T-cell (primary cell): ENCODE results near the gene CCDC27. TPM values are rescaled to one million over a fixed set of nuclear protein-coding genes. Genes with fewer than 3 reads are reported as not detected.

Source experiments
- ATAC-seq, 4 experiments: fragments of 200-7000 bp in 3 of 4; fragments of 150-1000 bp in 1 of 4; cut with Tn5 transposase; replicated peaks in 1 of 4; 1 replicate in 3 of 4; 2 replicates in 1 of 4; pipeline ENCODE4 v1.10.0; 2021; ENCODE audit warnings: moderate library complexity in 3 of 4, mild to moderate bottlenecking in 2 of 4, moderate number of reproducible peaks in 1 of 4
- CTCF ChIA-PET, 2 donors: fragments of 300-600 bp; sonication (Branson Sonifier 250); formaldehyde crosslinking; loops; one replicate each; lab custom pipeline; 2022; ENCODE audit warnings: antibody characterized with exemption in 2 of 2; lab: Charles Lee
- POLR2A ChIA-PET, 2 donors: fragments of 300-600 bp; sonication (Branson Sonifier 250); formaldehyde crosslinking; loops; one replicate each; lab custom pipeline; 2022; ENCODE audit warnings: antibody characterized with exemption in 2 of 2; lab: Charles Lee
- DNase-seq, 35 experiments: peaks; one replicate each; pipeline versions ENCODE4 v3.0.0 to v3.0.0-alpha.2; 2013 to 2023
- H3K27ac ChIP-seq: one replicate; pipeline ENCODE4 v1.5.1; 2013; ENCODE audit warnings: low read length
- H3K27me3 ChIP-seq, 2 experiments: replicated peaks in 1 of 2; 1 replicate in 1 of 2; 2 replicates in 1 of 2; pipeline versions ENCODE4 v1.6.1 to v1.7.0; 2013; ENCODE audit warnings: low read length in 1 of 2, mixed read lengths in 1 of 2; ENCODE audit not compliant: control insufficient read depth in 2 of 2, insufficient read depth in 2 of 2; ENCODE audit errors: extremely low read depth in 1 of 2
- H3K36me3 ChIP-seq, 2 donors: 1 replicate in 1 of 2; 2 replicates in 1 of 2; pipeline versions ENCODE4 v1.6.1 to v1.7.0; 2013; ENCODE audit warnings: low read length in 1 of 2; ENCODE audit not compliant: control insufficient read depth in 2 of 2, insufficient read depth in 1 of 2; ENCODE audit errors: extremely low read depth in 1 of 2
- H3K4me1 ChIP-seq, 2 experiments: 1 replicate in 1 of 2; 2 replicates in 1 of 2; pipeline versions ENCODE4 v1.6.1 to v1.7.0; 2013; ENCODE audit warnings: low read length in 2 of 2, mixed read lengths in 1 of 2; ENCODE audit not compliant: insufficient read depth in 2 of 2, control insufficient read depth in 1 of 2; ENCODE audit errors: extremely low read depth in 1 of 2
- H3K4me3 ChIP-seq, 2 donors: 1 replicate in 1 of 2; 2 replicates in 1 of 2; pipeline versions ENCODE4 v1.5.1 to v1.7.0; 2013; ENCODE audit warnings: mild to moderate bottlenecking in 2 of 2, low read length in 1 of 2, moderate library complexity in 1 of 2; ENCODE audit not compliant: control insufficient read depth in 1 of 2; ENCODE audit errors: extremely low read depth in 1 of 2
- H3K9me3 ChIP-seq: 2 replicates; pipeline ENCODE4 v1.7.0; 2013
- H3K27ac Mint-ChIP-seq, 2 donors: one replicate each; pipeline ENCODE4 v1.8.0; 2020 to 2021; ENCODE audit warnings: mild to moderate bottlenecking in 2 of 2, mixed read lengths in 2 of 2
- H3K27me3 Mint-ChIP-seq, 2 donors: one replicate each; pipeline ENCODE4 v1.8.0; 2021 to 2022; ENCODE audit warnings: mixed read lengths in 2 of 2
- H3K36me3 Mint-ChIP-seq: one replicate; pipeline ENCODE4 v1.8.0; 2021; ENCODE audit warnings: mixed read lengths
- H3K4me1 Mint-ChIP-seq, 3 donors: one replicate each; pipeline ENCODE4 v1.8.0; 2020 to 2022; ENCODE audit warnings: mixed read lengths in 3 of 3, mild to moderate bottlenecking in 1 of 3
- H3K4me3 Mint-ChIP-seq, 3 donors: one replicate each; pipeline ENCODE4 v1.8.0; 2020 to 2022; ENCODE audit warnings: mild to moderate bottlenecking in 3 of 3, mixed read lengths in 3 of 3, moderate library complexity in 3 of 3
- H3K9me3 Mint-ChIP-seq, 3 donors: one replicate each; pipeline ENCODE4 v1.8.0; 2020 to 2022; ENCODE audit warnings: mixed read lengths in 3 of 3
- WGBS: methylation state at CpG from one replicate; pipeline ENCODE4 v1.1.5; 2013; ENCODE audit warnings: missing lambda C conversion rate; ENCODE audit not compliant: insufficient coverage; 5-methylcytosine and 5-hydroxymethylcytosine counted together
- total RNA-seq, 35 experiments: library from RNA in 6 of 35; stranded (reverse) in 6 of 35; fragments of 120-200 nt in 1 of 35; gene quantifications; one replicate each; pipeline versions ENCODE4 v1.2.1 to v1.2.4 and lab custom pipeline; 2013 to 2026

Gene CCDC27
- total RNA-seq, 5 donors from 2014 or later (not counting 1 experiment from before 2014, with no cell fraction given), result not detected

GRCh38 chr1:3814065-3814464 lies 61.8 kb downstream of the CCDC27 start:
- Histone ChIP-seq H3K36me3 (peaks cover 12 to 19% of the 10 kb centered on the region in 2 donors), H3K27me3 (peaks cover 0 to 6% of the 10 kb centered on the region in 2 experiments), H3K27ac (no peak overlapping the region), H3K4me3 (no peak overlapping the region), H3K9me3 (no peaks in the 10 kb centered on the region), H3K4me1 (peaks cover 0 to 3% of the 10 kb centered on the region in 2 experiments)
- DNase-seq (no peak), ATAC-seq (no peak)
- Mint-ChIP-seq H3K4me1 (peaks cover 0 to 2% (median 0%) of the 10 kb centered on the region in 3 donors), H3K27ac (no peak overlapping the region), H3K4me3 (no peak overlapping the region), H3K27me3 (peaks cover 0 to 2% of the 10 kb centered on the region in 2 donors), H3K36me3 (peaks cover 23% of the 10 kb centered on the region), H3K9me3 (no peaks in the 10 kb centered on the region)
- 100% methylated on average over 1 of the region's 2 CpGs for WGBS
- ChIA-PET POLR2A (no interaction called here), CTCF (no interaction called here)

GRCh38 chr1:3814771-3815561 lies 62.7 kb downstream of the CCDC27 start:
- H3K9me3 Mint-ChIP-seq, result no peaks in the 10 kb centered on the region
- H3K27me3 Mint-ChIP-seq, result peaks cover 0 to 2% of the 10 kb centered on the region in 2 donors
- no peak overlapping the region for H3K4me3 ChIP-seq
- peaks cover 12 to 26% of the 10 kb centered on the region in 2 donors for H3K36me3 ChIP-seq
- H3K4me1 ChIP-seq, result peaks cover 0 to 3% of the 10 kb centered on the region in 2 experiments
- WGBS, result 96% methylated on average over 33 of the region's 42 CpGs
- H3K9me3 ChIP-seq, result no peaks in the 10 kb centered on the region
- DNase-seq (no peak), ATAC-seq (no peak)
- ChIA-PET POLR2A (interaction anchor here in 1 of 2 donors (0.7 kb wide), 1 partner anchor 14 kb away, joined by 3 read pairs; no protein-coding TSS in a partner anchor), CTCF (interaction anchor here in 1 of 2 donors (0.7 kb wide), 1 partner anchor 14 kb away, joined by 4 read pairs; no protein-coding TSS in a partner anchor)
- peaks cover 0 to 6% of the 10 kb centered on the region in 2 experiments for H3K27me3 ChIP-seq
- no peak overlapping the region for H3K27ac Mint-ChIP-seq
- peaks cover 0 to 2% (median 0%) of the 10 kb centered on the region in 3 donors for H3K4me1 Mint-ChIP-seq
- no peak overlapping the region for H3K27ac ChIP-seq
- no peak overlapping the region for H3K4me3 Mint-ChIP-seq
- H3K36me3 Mint-ChIP-seq, result peaks cover 28% of the 10 kb centered on the region

GRCh38 chr1:3816331-3817137 lies 64.3 kb downstream of the CCDC27 start:
- H3K9me3 ChIP-seq, result no peaks in the 10 kb centered on the region
- no peak for ATAC-seq
- no peaks in the 10 kb centered on the region for H3K4me1 Mint-ChIP-seq
- H3K27ac ChIP-seq, result no peak overlapping the region
- DNase-seq, result no peak
- WGBS, result 91% methylated on average over 30 of the region's 38 CpGs
- CTCF ChIA-PET, result no interaction called here
- H3K4me1 ChIP-seq, result no peaks in the 10 kb centered on the region
- POLR2A ChIA-PET, result no interaction called here
- H3K4me3 ChIP-seq, result no peak overlapping the region
- H3K36me3 ChIP-seq, result peaks cover 21 to 30% of the 10 kb centered on the region in 2 donors
- no peak overlapping the region for H3K27ac Mint-ChIP-seq
- H3K36me3 Mint-ChIP-seq, result peaks cover 43% of the 10 kb centered on the region
- H3K9me3 Mint-ChIP-seq, result no peaks in the 10 kb centered on the region
- no peaks in the 10 kb centered on the region for H3K27me3 ChIP-seq
- peaks cover 0 to under 1% of the 10 kb centered on the region in 2 donors for H3K27me3 Mint-ChIP-seq
- H3K4me3 Mint-ChIP-seq, result no peak overlapping the region

- ChIA-PET POLR2A (no interaction called here), CTCF (no interaction called here)
- no peak overlapping the region for H3K27ac Mint-ChIP-seq
- no peaks in the 10 kb centered on the region for H3K27me3 Mint-ChIP-seq
- Histone ChIP-seq H3K4me1 (no peaks in the 10 kb centered on the region), H3K27ac (no peak overlapping the region), H3K36me3 (peaks cover 27 to 30% of the 10 kb centered on the region in 2 donors), H3K9me3 (no peaks in the 10 kb centered on the region), H3K27me3 (no peaks in the 10 kb centered on the region), H3K4me3 (no peak overlapping the region)
- DNase-seq (no peak), ATAC-seq (no peak)
- no peaks in the 10 kb centered on the region for H3K4me1 Mint-ChIP-seq
- H3K36me3 Mint-ChIP-seq, result peaks cover 50% of the 10 kb centered on the region
- WGBS, result 97% methylated on average over 13 of the region's 17 CpGs
- H3K9me3 Mint-ChIP-seq, result no peaks in the 10 kb centered on the region
- no peak overlapping the region for H3K4me3 Mint-ChIP-seq
These were observed 65.0 kb downstream of the CCDC27 start for GRCh38 chr1:3817138-3817740.

GRCh38 chr1:3817821-3818597 lies 65.8 kb downstream of the CCDC27 start:
- H3K9me3 ChIP-seq, result no peaks in the 10 kb centered on the region
- H3K36me3 ChIP-seq, result peaks cover 27 to 35% of the 10 kb centered on the region in 2 donors
- ChIA-PET POLR2A (no interaction called here), CTCF (interaction anchor here in 1 of 2 donors (0.6 kb wide), 1 partner anchor 73 kb away, joined by 3 read pairs; no protein-coding TSS in a partner anchor)
- no peak overlapping the region for H3K27ac Mint-ChIP-seq
- H3K27me3 ChIP-seq, result no peaks in the 10 kb centered on the region
- no peak for DNase-seq
- WGBS, result 96% methylated on average over 28 of the region's 28 CpGs
- no peaks in the 10 kb centered on the region for H3K9me3 Mint-ChIP-seq
- no peak overlapping the region for H3K4me3 ChIP-seq
- no peak overlapping the region for H3K4me3 Mint-ChIP-seq
- H3K4me1 Mint-ChIP-seq, result no peaks in the 10 kb centered on the region
- no peaks in the 10 kb centered on the region for H3K27me3 Mint-ChIP-seq
- no peak for ATAC-seq
- no peaks in the 10 kb centered on the region for H3K4me1 ChIP-seq
- H3K27ac ChIP-seq, result no peak overlapping the region
- H3K36me3 Mint-ChIP-seq, result peaks cover 56% of the 10 kb centered on the region
